DMS 273 (cell line): ENCODE data around the gene POLR1G.
A peak's percentile ranks its signal among the peaks of the same experiment; 100 is the strongest.

Experiments used
- DNase-seq: peaks from one replicate; lab custom pipeline; 2025; ENCODE audit not compliant: unreplicated experiment; lab: John Stamatoyannopoulos, UW

POLR1G gene, protein sequence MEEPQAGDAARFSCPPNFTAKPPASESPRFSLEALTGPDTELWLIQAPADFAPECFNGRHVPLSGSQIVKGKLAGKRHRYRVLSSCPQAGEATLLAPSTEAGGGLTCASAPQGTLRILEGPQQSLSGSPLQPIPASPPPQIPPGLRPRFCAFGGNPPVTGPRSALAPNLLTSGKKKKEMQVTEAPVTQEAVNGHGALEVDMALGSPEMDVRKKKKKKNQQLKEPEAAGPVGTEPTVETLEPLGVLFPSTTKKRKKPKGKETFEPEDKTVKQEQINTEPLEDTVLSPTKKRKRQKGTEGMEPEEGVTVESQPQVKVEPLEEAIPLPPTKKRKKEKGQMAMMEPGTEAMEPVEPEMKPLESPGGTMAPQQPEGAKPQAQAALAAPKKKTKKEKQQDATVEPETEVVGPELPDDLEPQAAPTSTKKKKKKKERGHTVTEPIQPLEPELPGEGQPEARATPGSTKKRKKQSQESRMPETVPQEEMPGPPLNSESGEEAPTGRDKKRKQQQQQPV

DNA sequence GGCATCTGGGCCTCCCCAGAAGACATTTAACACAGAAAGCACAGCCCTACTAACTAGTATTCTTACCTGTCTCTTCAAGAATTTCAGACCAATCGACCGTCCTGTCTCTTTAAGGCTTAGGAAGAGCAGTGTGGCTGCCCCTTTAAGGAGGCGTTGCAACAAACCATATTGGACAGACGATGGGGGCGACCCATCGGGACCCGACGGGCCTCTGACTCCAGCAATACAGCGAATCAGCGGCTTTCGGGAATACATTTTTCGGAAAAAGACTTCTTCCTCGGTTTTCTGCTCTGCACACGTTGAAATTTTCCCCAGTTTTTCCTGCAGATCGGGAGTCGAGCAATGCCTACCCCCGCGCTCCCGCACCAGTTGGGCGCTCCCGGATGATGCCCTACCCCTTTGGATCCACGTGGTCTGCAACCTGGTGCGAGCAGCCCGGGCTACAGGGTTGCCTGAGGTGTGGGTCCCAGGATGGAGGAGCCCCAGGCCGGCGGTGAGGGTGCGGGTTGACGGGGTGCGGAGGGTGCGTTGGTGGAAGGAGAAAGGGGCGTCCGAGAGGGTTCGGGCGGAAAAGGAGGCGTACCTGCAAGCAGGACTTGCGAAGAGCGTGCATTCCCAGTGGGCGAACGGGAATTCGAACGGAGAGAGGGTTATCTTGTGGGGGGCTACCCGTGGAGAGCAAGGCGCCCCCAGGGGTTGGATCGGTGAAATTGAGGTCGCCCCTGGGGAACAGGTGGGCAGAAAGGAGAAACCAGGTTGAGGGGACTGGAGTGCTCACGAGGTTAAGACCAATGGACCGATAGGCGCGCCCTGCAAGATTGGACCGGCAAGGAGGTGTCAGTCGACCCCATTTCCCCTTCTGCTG is at the start of gene POLR1G:
POLR1G (plus strand) TSS at position 419 of the 865 bp plus-strand sequence; CDS start at position 472, 53 bp downstream.
- peak; percentile 94 for DNase-seq

DNA sequence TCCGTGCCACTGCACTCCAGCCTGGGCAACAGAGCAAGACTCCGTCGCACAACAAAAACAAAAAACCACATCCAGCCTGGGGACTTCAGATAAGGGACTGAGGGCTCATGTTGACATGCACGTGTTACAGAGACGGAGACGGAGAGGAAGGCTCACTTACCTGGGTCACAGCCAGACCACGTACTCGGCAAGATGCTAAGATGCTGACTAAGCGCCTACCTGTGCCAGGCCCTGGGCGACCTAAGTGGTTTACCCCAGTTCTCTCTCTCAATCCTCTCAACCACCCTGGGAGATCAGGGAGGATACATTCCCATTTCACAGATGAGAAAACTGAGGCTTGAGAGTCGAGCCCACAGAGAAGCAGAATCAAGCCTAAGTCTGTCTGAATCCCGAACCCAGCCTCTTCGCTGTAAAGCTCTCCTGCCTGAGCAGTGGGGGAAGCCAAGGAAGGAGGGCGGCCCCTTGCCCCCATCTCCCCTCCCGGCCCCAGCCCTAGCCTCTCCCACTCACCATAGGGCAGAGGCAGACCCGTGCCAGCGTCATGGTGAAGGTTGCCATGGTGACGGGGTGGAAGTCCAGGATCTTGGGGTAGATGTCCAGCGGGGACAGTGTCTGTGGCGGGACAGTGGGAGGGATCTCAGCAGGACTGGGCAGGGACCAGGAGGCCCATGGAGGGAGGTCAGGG is 49.5 kb upstream of the POLR1G start:
- DNase-seq, result no peak

DNA sequence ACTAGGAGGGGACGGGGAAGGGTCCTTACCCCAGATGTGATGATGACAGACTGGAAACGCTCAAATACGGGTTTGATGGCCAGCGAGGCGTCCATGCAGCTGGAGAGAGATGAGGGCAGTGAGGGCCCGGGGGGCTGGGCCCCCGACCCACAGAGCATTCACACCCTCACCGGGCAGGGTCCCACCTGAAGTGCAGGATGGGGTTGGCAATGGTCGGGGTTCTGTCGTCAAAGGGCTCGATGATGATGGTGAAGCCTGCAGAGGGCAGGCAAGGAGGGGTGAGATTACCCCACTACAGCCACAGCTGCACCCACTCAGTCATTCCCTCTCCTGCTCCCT is 49.0 kb upstream of the POLR1G start:
- DNase-seq, result no peak

DNA sequence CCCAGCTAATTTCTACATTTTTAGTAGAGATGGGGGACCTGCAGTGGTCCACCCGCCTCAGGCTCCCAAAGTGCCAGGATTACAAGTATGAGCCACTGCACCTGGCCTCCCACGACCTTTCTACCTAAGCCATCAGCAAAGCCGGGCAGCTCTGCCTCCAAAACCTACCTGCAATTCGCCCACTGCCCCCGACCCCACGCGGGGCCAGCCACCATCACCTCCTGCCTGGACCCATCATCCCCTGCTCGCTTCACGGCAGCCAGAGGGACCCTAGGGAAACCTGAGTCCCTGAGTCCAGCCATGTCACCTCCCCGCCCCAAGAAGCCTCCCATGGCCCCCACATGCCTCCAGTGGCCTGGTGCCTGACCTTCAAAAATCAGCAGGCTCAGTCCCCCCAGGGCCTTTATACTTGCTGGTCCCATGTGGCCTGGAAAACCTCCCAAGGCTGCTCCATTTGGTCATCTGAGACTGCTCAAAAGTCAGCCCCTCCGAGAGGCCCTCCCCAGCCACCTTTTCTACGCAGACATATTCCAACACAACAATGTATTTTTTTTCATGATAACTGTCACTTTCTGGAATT is 48.1 kb upstream of the POLR1G start:
- no peak for DNase-seq

DNA sequence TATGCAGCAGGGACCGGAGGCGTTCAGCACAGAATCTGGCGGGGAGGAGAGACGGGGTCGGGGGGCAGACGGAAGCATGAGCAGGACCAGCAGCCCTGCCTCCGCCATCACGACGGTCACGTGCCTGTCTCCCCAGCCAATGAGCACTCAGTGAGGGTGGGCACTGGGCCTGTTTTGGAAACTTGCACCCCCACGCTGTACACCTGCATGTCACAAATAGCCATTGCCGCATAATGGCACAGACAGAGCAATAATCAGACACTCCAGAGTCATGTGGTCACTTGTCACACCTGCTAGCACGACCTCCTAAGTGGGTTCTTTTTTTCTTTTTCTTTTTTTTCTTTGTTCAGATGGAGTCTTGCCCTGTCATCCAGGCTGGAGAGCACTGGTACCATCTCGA is 44.8 kb upstream of the POLR1G start:
- no peak for DNase-seq

DNA sequence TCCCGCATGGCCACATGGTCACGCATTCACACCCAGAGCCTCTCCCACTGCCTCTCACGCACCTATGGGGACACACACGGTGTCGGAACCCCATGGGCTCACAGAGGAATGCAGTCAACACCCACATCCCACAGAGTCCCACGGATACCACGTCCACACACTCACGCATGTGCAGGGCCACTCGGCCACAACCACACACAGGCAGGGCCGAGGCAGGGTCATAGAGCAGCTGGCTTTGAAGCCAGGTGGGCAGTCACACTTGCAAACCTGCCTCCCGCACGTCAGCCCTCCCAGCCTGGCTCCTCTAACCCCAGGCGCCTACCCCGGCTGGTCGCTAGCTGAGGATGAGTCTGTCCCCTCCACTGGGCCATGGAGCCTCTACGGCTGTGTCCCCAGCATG is 44.2 kb upstream of the POLR1G start:
- DNase-seq, result no peak

DNA sequence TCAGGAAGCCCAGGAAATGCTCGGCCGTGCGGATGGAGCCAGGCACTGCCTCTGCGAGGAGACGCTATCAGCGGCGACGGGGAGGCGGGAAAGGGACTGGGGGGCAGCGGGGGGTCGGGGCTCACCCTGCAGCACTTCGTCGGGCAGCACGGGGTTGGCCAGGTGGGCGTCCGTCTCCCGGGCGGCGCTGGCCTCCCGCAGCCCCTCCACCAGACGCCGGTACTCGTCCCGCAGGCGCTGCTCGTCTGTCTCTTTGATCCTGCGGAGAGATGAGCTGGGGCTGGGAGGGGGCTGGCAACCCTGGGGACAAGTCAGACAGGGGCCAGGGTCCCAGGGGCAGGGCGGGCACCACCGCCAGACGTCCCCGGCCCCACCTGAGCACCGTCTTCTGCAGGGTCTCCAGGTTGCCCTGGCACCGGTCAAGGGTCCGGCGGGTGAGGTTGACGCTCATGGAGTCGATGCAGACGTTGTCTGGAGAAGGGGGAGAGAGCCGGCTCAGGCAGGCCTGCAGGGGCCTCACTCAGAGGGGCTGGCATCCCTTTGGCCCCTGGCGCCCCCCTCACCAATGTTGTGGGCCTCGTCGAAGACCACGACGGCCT is 42.5 kb upstream of the POLR1G start:
- no peak for DNase-seq

DNA sequence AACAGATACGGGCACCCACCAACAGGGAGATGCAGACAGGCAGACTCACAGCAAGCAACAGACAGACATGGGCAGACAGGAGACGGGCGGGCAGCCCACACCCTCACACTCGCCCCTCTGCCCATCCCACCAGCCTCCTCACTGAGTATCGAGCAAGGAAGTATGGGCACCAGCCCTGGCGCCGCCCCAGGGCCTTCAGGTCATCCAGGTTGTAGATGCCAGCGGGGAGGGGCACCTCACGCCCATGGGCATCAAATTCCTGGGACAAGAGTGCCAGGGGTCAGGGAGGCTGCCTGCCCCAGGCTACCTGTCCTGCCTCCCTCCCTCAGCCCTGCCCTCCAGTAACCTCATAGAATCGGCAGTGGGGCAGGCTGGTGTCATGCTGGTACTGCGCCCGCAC is 41.7 kb upstream of the POLR1G start:
- DNase-seq, result no peak

DNA sequence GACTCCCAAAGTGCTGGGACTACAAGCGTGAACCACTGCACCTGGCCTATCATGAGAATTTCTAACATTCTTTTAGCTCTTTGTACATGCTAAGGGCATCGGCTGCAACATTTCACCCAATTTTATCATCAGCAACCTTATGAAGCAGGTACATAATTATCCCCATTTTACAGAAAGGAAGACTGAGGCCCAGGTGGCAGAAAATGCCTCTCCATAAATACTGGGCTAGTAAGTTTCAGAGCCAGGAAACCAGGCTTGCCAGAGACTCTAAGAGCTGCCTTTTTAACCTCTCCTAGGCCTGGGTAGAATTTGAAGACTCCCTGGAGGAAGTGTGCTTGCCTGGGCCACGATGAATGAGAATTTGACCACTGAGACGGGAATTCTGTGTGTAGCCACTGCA is 38.3 kb upstream of the POLR1G start:
- DNase-seq, result no peak

DNA sequence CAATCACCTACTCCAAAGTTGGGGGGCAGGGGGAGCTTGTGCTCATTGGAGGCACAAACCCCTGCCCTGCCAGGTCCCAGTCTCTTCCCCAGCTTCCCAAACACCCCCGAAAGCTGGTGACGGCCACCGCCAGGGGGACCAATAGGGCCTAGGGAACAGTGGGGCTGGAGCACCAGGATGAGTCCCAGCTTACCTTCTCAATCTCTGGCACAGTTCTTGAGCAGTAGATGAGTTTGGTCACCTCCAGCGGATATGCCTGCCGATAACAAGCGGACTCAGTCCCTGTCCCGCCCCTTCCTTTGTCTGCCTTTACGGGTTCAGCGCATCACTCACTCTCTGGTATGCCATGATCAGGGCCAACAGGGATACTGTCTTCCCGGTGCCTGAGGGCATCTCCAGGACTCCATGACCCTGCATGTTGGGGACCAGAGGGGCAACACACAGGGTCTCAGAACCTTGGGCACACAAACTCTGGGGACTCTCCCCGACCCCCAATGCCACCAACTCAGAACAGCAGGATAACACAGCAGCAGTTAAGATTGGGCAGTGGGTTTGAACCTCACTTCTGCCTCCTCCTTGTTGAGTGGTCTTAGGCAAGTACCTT is 37.6 kb upstream of the POLR1G start:
- DNase-seq, result no peak

DNA sequence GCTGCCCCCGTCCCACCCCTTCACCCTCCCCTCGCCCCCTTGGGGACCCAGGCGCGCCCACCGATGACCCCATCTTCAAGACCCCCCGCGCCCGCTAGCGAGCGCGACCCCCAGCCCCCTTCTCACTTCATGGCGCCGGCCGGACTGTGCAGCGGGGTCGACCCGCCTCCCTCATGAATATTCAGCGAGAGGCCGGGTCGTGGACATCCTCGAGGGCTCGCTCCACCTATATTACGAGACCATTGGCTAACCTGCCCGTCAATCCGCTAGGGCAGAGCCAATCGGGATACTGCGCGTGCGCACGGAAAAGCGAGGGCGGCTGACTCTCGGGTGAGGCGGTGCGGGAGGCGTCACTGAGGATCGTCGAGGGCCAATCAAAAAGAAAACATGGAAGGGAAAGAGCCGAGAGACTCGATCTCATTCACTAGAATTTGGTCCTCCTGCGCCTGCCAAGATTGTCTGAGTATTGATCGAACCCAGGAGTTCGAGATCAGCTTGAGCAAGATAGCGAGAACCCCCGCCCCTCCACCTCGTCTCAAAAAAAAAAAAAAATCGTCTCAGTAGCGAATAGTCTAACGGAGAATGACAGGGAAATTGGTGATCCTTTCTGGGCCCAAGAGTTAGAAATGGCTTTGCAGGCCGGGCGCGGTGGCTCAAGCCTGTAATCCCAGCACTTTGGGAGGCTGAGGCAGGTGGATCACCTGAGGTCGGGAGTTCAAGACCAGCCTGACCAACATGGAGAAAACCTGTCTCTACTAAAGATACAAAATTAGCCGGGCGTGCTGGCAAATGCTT is 35.8 kb upstream of the POLR1G start, which contains the start of gene ERCC2:
ERCC2 (minus strand) TSS at position 164 of the 795 bp plus-strand sequence; CDS start at position 131, 33 bp downstream.
- peak; percentile 99 for DNase-seq

DNA sequence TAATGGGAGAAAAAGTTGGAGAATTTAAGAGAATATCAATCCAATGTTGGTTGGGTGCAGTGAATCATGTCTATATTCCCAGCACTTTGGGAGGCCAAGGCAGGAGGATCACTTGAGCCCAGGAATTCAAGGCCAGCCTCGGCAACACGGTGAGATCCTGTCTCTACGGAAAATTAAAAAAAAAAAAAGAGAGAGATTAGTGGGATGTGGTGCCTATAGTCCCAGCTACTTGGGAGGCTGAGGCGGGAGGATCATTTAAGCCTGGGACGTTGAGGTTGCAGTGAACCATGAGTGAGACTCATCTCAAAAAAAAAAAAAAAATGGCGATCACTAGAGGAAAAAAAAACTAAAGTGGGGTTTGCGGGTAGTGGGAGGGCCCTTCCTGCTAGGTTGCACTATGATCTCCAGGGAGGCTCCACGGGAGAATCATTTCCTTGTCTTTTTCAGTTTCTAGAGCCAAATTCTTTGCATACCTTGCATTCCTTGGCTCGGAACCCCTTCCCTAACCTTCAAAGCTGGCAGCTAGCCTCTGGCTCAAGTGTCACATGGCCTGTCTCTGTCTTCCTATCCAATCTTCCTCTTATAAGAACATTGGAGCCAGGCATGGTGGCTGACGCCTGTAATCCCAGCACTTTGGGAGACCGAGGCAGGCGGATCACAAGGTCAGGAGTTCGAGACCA is 30.3 kb upstream of the POLR1G start:
- no peak for DNase-seq

DNA sequence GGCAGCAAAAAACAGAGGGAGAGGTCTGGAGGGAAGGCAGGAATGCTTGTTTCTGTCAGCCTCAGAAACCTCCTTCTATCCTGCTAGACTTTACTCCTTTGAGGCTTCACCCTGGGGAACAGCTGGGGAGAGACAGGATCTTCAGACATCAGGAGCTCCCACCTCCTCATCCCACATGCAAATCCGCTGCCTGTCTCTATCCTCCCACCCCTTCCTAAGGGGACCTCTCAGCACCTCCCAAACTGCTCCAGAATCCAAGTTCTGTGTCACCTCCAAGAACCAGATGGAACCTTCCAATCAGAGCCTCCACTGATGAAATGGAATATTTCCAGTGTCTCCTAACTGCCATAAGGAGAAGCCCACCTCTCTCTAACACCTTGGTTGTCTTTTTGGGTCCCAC is 26.3 kb upstream of the POLR1G start:
- no peak for DNase-seq

DNA sequence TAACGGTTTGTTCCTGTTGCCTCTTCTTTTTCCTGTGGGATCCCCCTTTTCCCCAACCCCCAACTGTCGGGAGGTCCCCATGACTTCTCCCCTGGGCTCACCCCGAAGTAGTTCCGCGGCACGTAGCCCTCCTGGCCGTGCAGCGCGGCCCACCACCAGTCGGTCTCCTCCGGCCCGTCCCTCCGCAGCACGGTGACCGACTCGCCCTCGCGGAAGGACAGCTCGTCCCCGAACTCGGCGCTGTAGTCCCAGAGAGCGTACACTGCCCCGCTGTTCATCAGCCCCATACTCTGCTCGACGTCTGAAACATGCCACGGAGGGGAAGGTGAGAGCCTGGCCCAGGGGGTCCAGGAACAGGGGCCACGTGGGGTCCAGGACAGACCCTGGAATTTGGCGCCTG is 24.0 kb upstream of the POLR1G start:
- no peak for DNase-seq

DNA sequence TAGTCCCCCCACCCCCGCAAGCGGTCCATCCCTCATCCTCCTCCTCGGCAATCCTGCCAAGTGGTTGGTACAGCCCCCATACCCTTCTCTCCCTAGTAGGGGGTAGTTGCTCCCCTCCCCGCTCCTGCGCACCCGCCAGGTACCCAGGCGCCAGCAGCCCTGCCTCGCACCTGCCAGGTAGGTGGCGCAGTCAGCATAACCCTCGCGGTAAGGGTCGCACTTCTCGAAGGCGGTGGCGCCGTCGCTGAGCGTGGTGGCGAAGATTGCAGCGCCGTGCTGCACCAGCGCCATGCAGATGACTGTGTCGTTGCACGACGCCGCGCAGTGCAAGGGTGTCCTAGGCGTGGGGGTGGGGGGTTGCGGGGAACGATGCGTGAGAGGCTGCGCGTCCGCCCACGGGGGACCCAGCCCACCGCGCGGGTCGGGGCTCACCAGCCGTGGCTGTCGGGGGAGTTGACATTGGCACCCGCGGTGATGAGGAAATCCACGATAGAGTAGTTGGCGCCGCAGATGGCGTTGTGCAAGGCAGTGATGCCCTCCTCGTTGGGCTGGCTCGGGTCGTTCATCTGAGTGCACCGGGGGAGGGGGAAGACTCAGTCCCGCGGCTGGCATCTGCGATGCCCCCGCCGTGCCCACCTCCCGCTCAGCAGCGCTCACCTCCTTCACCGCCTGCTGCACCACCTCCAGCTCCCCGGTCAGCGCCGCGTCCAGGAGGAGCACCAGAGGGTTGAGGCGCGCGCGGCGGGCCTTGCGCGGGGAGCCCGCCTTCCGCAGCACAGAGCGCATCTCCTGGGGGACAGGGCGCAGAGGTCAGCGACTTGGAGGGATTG is 20.8 kb upstream of the POLR1G start:
- peak; percentile 68 for DNase-seq

DNA sequence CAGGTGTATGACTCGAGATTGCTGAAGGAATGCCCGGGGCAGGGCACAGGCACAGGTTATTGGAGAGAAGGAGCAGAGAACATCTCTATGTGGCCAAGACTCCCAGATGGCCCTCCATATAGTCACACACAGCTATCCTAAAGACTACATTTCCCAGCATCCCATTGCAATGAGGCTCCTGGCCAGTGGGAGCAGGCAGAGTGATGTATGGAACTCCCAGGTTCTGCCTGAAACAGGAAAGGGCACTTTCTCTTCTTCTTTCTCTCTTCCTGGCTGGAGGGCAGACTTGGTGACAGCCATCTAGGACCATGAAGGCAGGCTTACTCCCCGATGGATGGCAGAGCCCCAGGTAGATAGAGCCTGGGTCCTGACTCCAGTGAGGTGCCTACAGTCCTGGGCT is 15.1 kb upstream of the POLR1G start:
- peak; percentile 72 for DNase-seq

DNA sequence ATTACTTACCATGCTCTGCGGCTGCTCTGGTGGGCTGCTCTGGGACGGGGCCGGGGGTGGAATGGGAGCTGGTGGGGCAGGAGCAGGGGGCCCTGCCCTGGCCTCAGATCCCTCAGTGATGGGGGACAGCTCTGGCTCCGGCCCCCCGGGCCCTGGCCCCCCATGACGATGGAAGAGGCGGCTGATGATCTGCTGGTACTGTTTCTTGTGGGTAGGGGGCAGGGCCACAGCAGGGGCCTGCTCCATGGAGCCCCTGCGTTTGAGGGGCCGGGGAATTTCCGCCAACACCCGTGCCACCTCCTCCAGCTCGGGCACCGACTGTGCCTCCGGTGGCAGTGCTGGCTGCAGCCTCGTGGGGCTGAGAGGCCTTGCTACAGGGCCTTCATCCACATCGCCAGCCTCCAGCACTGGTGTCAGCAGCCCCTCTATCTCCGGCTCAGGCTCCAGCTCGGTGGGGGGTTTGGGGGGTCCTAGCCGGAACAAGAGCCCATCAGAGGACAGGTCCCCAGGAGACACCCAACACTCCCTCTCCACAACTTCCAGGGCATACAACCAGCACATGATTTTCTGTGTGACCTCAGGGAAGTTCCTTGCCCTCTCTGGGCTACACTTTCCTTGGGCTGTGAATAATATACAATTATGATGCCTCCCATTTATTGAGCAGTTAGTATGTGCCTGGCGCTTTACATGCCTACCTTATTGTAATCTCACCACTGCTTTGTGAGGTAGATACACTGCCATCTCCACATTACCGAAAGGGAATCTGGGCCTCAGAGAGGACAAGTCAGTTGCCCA is 14.4 kb upstream of the POLR1G start:
- no peak for DNase-seq
